Activated CD4-positive, alpha-beta memory T cell treated with anti-CD3 and anti-CD28 coated beads, Interleukin-2, amount 10 ng/mL, durations not matched to agents 7 days and 5 days (primary cell): Measurements from ENCODE around the gene EVX1. TPM values are rescaled to one million over a fixed set of nuclear protein-coding genes. Genes with fewer than 3 reads are reported as not detected.

ENCODE experiments used
- CTCF ChIA-PET: fragments of 350-600 bp; sonication (Branson Sonifier 250); formaldehyde crosslinking; loops from one replicate; lab custom pipeline; 2021; ENCODE audit warnings: antibody characterized with exemption, inconsistent platforms; lab: Charles Lee
- POLR2A ChIA-PET: fragments of 350-600 bp; sonication (Branson Sonifier 250); formaldehyde crosslinking; loops from one replicate; lab custom pipeline; 2021; ENCODE audit warnings: antibody characterized with exemption; lab: Charles Lee
- DNase-seq: peaks from one replicate; pipeline ENCODE4 v3.0.0-alpha.2; 2020
- H3K27ac Mint-ChIP-seq: one replicate; pipeline ENCODE4 v1.8.0; 2021; ENCODE audit warnings: mild to moderate bottlenecking, mixed read lengths
- H3K27me3 Mint-ChIP-seq: one replicate; pipeline ENCODE4 v1.8.0; 2021; ENCODE audit warnings: mixed read lengths
- H3K36me3 Mint-ChIP-seq: one replicate; pipeline ENCODE4 v1.8.0; 2021; ENCODE audit warnings: low read depth, mixed read lengths
- H3K4me1 Mint-ChIP-seq: one replicate; pipeline ENCODE4 v1.8.0; 2021; ENCODE audit warnings: mixed read lengths
- H3K4me3 Mint-ChIP-seq: one replicate; pipeline ENCODE4 v1.8.0; 2021; ENCODE audit warnings: mild to moderate bottlenecking, mixed read lengths
- H3K9me3 Mint-ChIP-seq: one replicate; pipeline ENCODE4 v1.8.0; 2021; ENCODE audit warnings: mixed read lengths
- total RNA-seq, 2 experiments: library from RNA; stranded (reverse); gene quantifications; one replicate each; pipeline ENCODE4 v1.2.3, GENCODE V29; 2021

Gene EVX1
- total RNA-seq, 2 experiments from 2014 or later, result not detected

DNA sequence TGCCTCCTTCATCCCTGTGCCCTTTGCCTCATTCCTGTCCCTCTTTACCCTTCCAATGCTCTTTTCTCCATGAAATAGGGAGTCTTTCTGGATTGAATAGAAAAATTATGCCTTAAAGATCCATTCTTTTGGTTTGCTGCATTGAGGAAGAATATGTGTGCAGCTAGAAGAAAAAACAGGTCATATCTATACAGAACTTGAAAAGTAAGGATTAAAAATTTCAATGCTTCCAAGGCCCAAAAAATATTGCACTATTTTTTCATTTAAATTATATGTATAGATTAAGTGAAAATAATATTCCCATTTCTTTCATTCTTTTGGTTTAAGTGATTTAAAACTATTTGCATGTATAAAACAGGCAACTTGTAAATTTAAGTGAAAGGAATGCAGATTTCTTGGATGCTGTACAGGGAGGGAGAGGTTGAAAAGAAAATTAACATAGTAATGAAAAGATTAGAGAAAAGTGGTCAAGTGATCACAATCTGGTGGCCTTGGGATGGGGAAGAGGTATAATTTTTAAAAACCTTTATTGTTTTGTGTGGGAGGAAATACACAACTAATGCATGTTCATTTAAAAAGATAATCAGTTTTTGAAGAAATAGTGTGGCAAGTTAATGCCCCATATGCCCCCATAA is 18.5 kb upstream of the EVX1 start:
- Mint-ChIP-seq H3K27me3 (peaks cover 72% of the 10 kb centered on the region), H3K36me3 (no peaks in the 10 kb centered on the region), H3K4me1 (no peaks in the 10 kb centered on the region), H3K9me3 (no peaks in the 10 kb centered on the region), H3K4me3 (no peak overlapping the region), H3K27ac (no peak overlapping the region)
- ChIA-PET POLR2A (interaction anchor here (0.9 kb wide), 1 partner anchor 18 kb away, joined by 3 read pairs; the partner anchor contains the start of gene EVX1), CTCF (no interaction called here)
- DNase-seq, result no peak

DNA sequence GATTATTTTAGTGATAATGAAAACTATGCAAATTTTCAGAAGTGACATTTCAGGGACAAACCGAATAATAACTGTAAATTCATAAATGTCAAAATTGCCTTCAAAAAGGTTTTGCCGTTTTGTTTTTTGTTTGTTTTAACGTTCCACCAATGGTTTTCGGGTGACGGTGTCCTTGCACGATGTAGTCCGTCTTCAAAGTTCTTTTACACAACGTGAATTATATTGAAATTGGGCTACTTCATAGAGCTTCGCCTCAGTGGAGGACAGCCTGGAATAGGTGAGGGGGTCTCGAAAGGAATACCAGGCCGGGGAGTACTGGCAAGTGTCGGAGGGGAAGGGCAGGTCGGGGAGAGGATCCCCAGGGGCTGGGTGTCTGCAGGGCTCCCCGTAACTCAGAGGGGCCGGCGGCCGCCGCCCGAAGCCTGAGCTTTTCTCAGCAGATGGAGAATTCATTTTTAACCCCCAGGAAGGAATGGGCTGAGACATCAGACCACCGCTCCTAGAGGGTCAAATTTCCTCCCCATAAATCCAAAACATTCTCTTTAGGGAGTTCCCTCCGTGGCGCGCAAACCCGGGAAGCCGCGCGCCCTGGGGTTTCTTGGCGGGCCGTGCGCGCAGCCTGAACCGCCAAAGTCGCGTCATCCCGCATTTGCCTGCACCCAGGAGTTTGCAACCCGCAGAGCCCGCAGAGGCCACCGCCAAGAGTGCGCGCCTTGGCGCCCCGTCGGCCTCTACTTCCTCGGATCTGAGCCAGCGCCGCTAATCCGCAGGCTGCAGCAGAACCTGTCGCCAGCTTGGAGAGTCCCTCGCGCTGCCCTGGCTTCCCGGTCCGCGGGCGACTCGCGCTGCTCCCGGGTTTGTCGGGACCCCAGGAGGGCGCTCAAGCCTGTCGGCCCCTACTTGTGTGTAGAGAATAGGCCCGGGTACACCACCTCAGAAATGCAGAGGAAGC is 17.3 kb upstream of the EVX1 start:
- no peaks in the 10 kb centered on the region for H3K9me3 Mint-ChIP-seq
- peaks cover 67% of the 10 kb centered on the region for H3K27me3 Mint-ChIP-seq
- POLR2A ChIA-PET, result no interaction called here
- CTCF ChIA-PET, result interaction anchor here (1.3 kb wide), 1 partner anchor 16 kb away, joined by 3 read pairs; no protein-coding TSS in a partner anchor
- no peak overlapping the region for H3K4me3 Mint-ChIP-seq
- DNase-seq, result no peak
- H3K4me1 Mint-ChIP-seq, result no peaks in the 10 kb centered on the region
- H3K36me3 Mint-ChIP-seq, result no peaks in the 10 kb centered on the region
- H3K27ac Mint-ChIP-seq, result no peak overlapping the region

DNA sequence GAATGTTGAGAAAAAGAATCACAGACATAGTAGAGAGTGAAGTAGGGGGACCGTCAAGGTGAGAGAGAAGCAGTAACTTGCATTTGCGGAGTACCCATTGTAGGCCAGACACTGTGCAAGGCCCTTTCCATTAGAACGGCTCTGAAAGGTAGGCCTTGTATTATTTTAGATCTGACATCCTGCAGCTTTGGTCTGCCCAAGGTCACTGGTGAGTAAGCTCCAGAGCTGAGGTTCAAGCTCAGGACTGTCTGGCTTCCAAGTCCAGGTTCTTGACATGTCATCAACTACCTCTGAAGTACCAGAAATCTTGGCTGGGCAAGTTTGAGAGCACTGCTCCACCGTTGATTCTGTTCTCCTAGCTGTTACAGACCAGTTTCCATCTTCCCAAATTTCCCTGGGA is 13.2 kb upstream of the EVX1 start:
- Mint-ChIP-seq H3K9me3 (no peaks in the 10 kb centered on the region), H3K27me3 (peaks cover 46% of the 10 kb centered on the region)

DNA sequence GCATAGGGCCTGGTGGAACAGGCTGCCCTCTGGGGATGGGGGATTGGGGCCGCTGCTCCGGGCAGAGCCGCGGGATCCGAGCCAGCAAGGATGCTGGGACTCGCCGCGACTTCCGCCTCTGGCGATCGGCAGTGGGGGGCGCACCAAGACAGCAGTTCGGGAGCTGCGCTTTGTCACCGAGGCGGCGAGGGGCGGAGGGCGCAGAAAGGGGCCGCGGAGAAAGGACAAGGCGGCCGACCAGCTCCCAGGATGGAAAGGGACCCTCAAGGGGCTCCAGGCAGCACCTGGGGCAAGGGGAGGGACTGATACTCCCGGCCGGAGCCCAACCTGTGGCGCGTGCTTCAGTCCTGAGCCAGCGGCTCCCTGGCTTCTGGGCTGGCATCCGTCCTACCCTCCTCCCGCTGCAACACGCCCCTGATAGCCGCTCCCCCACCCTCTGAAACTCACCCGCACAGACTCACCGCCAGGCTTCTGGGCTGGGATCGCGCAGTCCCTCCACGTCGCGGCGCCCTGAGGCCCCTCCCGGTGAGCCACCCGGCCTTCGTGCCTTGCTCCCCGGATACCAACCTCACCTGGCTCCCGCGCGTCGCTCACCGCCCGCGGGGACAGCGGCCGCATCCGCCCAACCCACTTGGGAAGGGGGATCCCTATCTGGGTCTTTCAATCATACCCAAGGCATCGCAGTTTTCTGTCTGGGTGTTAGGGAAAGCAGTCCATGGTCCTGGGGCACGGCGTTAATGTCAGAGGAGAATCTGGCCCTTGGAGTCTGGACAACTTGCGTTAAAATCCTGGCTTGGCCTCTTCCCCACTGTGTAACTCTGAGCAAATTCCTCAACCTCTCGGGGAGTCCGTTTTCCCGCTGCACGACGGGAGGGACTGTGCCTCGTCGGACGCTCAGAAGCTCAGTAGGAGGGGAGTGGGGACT is 7.0 kb upstream of the EVX1 start:
- no peak overlapping the region for H3K4me3 Mint-ChIP-seq
- no peaks in the 10 kb centered on the region for H3K36me3 Mint-ChIP-seq
- POLR2A ChIA-PET, result no interaction called here
- CTCF ChIA-PET, result no interaction called here
- no peaks in the 10 kb centered on the region for H3K9me3 Mint-ChIP-seq
- H3K27me3 Mint-ChIP-seq, result peaks cover 65% of the 10 kb centered on the region
- no peak overlapping the region for H3K27ac Mint-ChIP-seq
- H3K4me1 Mint-ChIP-seq, result peaks cover 6% of the 10 kb centered on the region
- no peak for DNase-seq

More for the DNA sequence above, 13.2 kb upstream of the EVX1 start:
- Mint-ChIP-seq H3K36me3 (no peaks in the 10 kb centered on the region), H3K27ac (no peak overlapping the region), H3K4me1 (no peaks in the 10 kb centered on the region), H3K4me3 (no peak overlapping the region)
- no peak for DNase-seq
- ChIA-PET POLR2A (no interaction called here), CTCF (no interaction called here)

DNA sequence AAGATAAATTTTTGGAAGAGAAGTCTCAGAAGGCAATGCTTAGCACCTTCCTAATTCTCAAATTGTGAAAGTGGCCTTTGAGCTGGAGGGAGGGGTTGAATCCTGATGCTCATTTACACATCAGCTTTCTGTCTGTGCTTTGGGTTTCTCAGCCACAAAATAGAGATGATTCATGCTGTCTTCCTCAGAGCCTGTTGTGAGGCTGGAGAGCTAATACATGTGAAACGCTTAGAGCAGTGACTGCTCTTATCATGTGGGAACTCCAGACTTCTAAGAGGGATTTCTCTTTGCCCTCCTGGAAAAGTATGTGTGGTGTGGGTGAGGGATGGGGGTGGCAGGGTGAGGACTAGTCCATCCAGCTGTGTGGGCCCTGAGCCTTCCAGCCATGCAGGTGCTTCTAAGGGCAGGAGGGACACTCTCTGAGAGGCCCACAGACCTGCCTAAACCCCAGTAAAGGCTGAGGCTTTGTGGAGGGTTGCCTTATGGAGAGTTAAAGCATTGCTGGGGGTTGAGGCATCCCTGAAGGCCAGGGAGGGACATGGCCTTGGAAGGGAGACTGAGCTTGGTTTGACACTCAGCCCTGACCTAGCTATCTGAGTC is 4.8 kb upstream of the EVX1 start:
- no peak overlapping the region for H3K4me3 Mint-ChIP-seq
- H3K27me3 Mint-ChIP-seq, result peaks cover 84% of the 10 kb centered on the region
- CTCF ChIA-PET, result interaction anchor here (1.3 kb wide), 2 partner anchors 42 to 59 kb away, joined by 3 to 7 read pairs; no protein-coding TSS in a partner anchor
- no peaks in the 10 kb centered on the region for H3K36me3 Mint-ChIP-seq
- no peak for DNase-seq
- H3K4me1 Mint-ChIP-seq, result peaks cover 12% of the 10 kb centered on the region
- POLR2A ChIA-PET, result no interaction called here
- no peaks in the 10 kb centered on the region for H3K9me3 Mint-ChIP-seq
- no peak overlapping the region for H3K27ac Mint-ChIP-seq

DNA sequence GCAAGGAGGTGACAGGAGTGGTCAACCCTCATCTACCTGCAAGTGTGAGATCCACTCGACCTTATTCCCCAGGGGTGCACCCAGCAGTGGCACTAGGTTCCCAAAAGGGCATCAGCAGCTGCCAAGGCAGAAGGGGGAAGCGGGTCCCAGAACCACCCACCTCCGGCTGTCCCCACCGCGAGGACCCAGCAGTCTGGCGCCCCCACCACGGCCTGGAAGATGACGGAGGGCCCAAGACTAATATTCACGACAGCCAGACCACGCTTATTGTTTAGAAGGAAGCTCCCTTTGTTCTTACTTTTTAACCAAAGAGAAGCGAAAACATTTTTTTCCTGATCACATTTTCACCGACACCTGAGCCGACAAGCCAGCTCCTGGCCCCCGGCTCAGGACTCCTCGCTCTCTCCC is 3.6 kb upstream of the EVX1 start:
- peaks cover 13% of the 10 kb centered on the region for H3K4me1 Mint-ChIP-seq
- no peak overlapping the region for H3K4me3 Mint-ChIP-seq
- POLR2A ChIA-PET, result interaction anchor here (0.6 to 0.7 kb wide), 2 partner anchors 104 to 393 kb away, joined by 3 read pairs; no protein-coding TSS in a partner anchor
- no peak for DNase-seq
- peaks cover 84% of the 10 kb centered on the region for H3K27me3 Mint-ChIP-seq
- H3K36me3 Mint-ChIP-seq, result no peaks in the 10 kb centered on the region
- no peak overlapping the region for H3K27ac Mint-ChIP-seq
- no peaks in the 10 kb centered on the region for H3K9me3 Mint-ChIP-seq
- CTCF ChIA-PET, result interaction anchor here (0.6 to 1.7 kb wide), 2 partner anchors 57 to 78 kb away, joined by 3 to 8 read pairs; no protein-coding TSS in a partner anchor

DNA sequence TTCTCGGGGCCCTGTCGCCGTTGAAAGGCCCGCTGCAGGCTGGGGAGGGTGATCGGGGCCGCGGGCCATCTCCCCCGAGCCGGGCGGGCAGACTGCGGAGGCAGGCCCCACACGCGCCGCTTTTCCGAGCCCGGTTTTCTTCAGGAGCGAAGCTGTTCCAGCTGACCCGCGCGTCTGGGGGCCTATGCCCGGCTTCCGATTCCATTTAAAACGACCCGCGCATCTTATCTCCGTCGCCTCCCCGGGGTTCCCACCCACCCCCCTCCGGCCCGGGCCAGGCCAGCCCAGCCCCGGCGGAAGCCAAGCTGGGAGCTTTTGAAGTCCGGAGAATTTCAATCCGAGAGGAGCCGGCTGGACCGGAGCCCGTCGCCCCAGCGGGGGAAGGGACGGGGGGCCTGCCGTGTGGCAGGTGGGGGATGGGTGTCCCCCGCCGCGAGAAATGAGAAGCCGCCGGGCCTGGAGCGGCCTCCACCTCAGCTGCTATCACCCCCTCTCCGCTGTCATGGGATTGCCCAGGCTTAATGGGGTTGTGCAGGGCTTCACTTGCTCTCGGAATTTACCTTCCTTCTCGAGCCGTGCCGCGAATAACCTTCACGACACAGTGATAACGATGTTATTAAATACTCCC is 3.1 kb upstream of the EVX1 start:
- DNase-seq, result no peak
- Mint-ChIP-seq H3K4me1 (peaks cover 13% of the 10 kb centered on the region), H3K4me3 (no peak overlapping the region), H3K27ac (no peak overlapping the region), H3K27me3 (peaks cover 84% of the 10 kb centered on the region), H3K9me3 (no peaks in the 10 kb centered on the region), H3K36me3 (no peaks in the 10 kb centered on the region)
- POLR2A ChIA-PET, result interaction anchor here (0.7 kb wide), 1 partner anchor 393 kb away, joined by 3 read pairs; no protein-coding TSS in a partner anchor
- CTCF ChIA-PET, result interaction anchor here (1.7 kb wide), 1 partner anchor 79 kb away, joined by 8 read pairs; no protein-coding TSS in a partner anchor

DNA sequence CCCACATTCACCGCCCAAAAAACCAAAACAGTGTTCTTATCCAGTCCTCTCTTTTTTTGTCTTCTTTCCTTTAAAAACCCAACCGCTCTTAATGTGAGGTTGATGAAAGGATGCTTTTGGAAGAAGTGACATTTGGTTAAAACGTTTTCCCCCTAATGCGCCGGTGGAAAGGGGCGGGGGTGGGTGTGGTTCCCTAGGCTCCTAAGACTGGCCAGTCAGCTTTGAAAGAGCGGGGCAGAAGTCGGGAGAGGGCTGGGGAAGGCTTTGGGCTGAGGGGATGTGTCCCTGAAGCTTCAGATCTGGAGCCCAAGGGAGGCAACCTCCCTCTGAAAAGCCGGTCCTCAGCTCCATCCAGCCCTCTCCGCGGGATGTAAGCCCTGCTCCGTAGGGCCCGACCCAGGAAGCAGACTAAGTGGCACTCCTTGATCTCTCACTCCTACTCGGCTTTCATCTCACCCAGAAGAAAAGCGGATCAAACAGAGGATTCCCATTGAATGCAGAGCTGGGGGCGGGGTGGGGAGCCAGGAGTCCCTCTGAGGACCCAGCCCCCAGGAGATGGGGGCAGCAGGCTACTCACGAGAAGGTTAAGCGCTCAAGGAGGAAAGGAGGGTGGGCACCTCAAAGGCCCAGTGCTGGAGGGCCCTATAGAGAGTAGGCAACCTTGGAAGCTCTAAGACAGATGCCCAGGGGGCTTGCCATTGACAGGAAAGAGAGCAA is 2.4 kb upstream of the EVX1 start:
- no peaks in the 10 kb centered on the region for H3K36me3 Mint-ChIP-seq
- H3K9me3 Mint-ChIP-seq, result no peaks in the 10 kb centered on the region
- POLR2A ChIA-PET, result no interaction called here
- no peak for DNase-seq
- CTCF ChIA-PET, result interaction anchor here (1.3 to 1.7 kb wide), 2 partner anchors 14 to 79 kb away, joined by 3 to 8 read pairs; no protein-coding TSS in a partner anchor
- H3K27me3 Mint-ChIP-seq, result peaks cover 86% of the 10 kb centered on the region
- no peak overlapping the region for H3K27ac Mint-ChIP-seq
- no peak overlapping the region for H3K4me3 Mint-ChIP-seq
- H3K4me1 Mint-ChIP-seq, result peaks cover 13% of the 10 kb centered on the region

DNA sequence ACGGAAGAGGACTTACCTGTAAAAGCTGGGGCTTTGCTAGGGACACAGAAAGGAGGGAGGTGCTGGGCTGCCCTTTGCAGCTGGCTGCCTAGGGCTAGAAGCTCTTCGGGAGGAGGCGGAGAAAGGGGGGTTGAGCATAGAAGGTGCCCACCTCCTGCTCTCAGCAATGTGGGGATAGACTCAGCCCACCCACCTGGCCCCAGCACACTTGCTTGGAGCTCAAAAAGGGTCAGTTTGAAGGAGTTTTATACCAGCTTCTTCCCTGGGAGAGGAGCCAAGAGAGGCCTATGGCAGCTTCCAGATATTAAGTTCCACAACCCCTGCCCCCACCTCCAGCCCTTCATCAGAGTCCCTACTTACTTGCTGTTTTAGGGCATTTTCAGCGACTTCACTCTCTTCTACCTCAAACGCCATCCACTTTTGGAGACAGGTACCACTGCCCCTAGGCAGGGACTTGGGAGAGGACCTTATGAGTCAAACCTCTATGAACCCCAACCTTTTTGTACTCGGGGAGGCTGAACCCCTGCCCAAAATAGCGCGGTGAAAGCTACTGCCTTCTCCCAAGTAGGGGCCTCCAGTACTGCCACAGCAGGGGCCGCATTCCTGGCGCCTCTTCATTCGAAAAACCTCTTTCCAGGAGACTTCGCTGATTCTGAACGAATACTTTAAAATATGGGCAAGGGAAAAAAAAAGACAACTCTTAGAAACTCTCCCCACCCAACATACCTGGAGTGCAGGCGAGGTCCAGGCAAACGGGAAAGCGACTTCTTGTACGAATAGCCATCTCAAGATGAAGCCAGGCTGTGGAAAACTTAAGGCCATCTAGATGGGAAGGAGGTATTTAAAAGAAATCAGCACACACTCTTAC is 1.2 kb upstream of the EVX1 start:
- Mint-ChIP-seq H3K27ac (no peak overlapping the region), H3K4me3 (no peak overlapping the region), H3K27me3 (peaks cover 83% of the 10 kb centered on the region), H3K4me1 (peaks cover 10% of the 10 kb centered on the region), H3K9me3 (no peaks in the 10 kb centered on the region), H3K36me3 (no peaks in the 10 kb centered on the region)
- ChIA-PET CTCF (interaction anchor here (1.3 to 1.4 kb wide), 2 partner anchors 15 to 45 kb away, joined by 3 to 4 read pairs; no protein-coding TSS in a partner anchor), POLR2A (interaction anchor here (0.8 kb wide), 1 partner anchor 1396 kb away, joined by 3 read pairs; no protein-coding TSS in a partner anchor)
- no peak for DNase-seq

DNA sequence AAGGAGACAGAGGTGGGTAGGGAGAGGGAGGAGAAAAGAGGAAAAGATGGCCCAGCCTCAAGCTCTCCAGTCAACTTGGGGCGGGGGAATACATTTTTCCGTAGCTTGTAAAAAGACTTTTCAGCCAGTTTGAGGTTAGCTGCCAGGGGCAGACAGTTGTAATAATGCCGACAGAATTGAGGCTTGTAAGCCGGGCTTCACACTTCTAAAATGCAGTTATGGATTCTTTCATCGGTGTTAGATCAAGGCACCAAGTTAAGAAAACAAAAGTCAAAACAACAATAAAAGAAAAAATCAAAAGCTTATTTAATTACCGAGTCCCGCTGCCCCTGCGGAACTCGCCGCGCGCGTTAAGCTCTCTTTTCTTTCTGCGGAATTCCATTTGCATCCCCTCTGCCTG is 448 bp upstream of the EVX1 start:
- no peaks in the 10 kb centered on the region for H3K9me3 Mint-ChIP-seq
- CTCF ChIA-PET, result interaction anchor here (1.4 kb wide), 1 partner anchor 46 kb away, joined by 4 read pairs; no protein-coding TSS in a partner anchor
- no peak overlapping the region for H3K27ac Mint-ChIP-seq
- peaks cover 83% of the 10 kb centered on the region for H3K27me3 Mint-ChIP-seq
- peak overlapping the region; percentile 28 for H3K4me3 Mint-ChIP-seq
- DNase-seq, result no peak
- H3K36me3 Mint-ChIP-seq, result no peaks in the 10 kb centered on the region
- POLR2A ChIA-PET, result interaction anchor here (0.8 to 1.2 kb wide), 3 partner anchors 18 to 1397 kb away, joined by 3 read pairs; no protein-coding TSS in a partner anchor
- peaks cover 10% of the 10 kb centered on the region for H3K4me1 Mint-ChIP-seq
